ENCODE data around the gene RAD23A.

GRCh38 chr19:13001502-13002165, 56.0 kb downstream of the RAD23A start:
- no peak for TF ChIP-seq MAZ (IDR thresholded peaks at IDR 0.05; ENCODE audit: borderline replicate concordance, low read depth, low read length)
- no peak for TF ChIP-seq MYC (IDR thresholded peaks at IDR 0.05; ENCODE audit: borderline replicate concordance, low read length)
- no peak for TF ChIP-seq REST (IDR thresholded peaks at IDR 0.05)
- no peak for TF ChIP-seq CTCF (IDR thresholded peaks at IDR 0.05)
- no peak for TF ChIP-seq POLR2A (IDR thresholded peaks at IDR 0.05; ENCODE audit: low read length)
- no peak for TF ChIP-seq NPAS2 (CRISPR knock-in tag; IDR thresholded peaks at IDR 0.05; ENCODE audit: borderline replicate concordance)
- no peak for TF ChIP-seq CEBPB (IDR thresholded peaks at IDR 0.05)
- TF ChIP-seq KDM5A (IDR thresholded peaks at IDR 0.05): no peak
- no peak for TF ChIP-seq PBX3 (IDR thresholded peaks at IDR 0.05)

Measured in A549 (cell line).